ENCODE data around the gene PLS3. TPM values are rescaled to one million over a fixed set of nuclear protein-coding genes. Genes with fewer than 3 reads are reported as not detected.

The PLS3 gene
- total RNA-seq, 4 donors from 2014 or later: 74.7 to 145 (median 136) TPM

DNA sequence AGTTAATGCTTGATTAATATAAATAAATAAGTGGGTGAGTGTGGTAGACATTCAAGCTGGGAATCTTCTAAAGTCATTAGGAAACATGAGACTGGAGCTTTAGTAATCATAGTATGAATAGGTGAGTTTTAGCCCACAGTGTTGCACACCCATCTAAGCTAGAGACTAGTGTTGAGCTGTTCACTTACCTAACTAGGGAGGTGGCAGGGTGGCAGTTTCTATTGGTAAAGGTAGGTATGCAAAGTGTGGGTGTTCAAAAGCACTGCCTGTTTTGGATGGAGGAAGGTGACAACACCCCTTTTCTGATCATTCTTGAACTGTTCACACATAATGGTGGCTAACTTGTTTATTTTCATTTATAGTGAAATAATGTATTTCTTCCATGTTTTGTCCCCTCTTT is 41.3 kb downstream of the PLS3 start:
- Histone ChIP-seq H3K4me3 (no peak overlapping the region), H3K27ac (peak overlapping the region; percentile 67), H3K27me3 (no peaks in the 10 kb centered on the region), H3K4me1 (peaks cover 16% of the 10 kb centered on the region), H3K36me3 (no peaks in the 10 kb centered on the region), H3K9me3 (no peaks in the 10 kb centered on the region)
- TF ChIP-seq EP300 (IDR thresholded peaks at IDR 0.05) (no peak), POLR2AphosphoS5 (IDR thresholded peaks at IDR 0.05) (no peak), POLR2A (IDR thresholded peaks at IDR 0.05) (no peak)
- TF ChIP-seq, protein P1, sequence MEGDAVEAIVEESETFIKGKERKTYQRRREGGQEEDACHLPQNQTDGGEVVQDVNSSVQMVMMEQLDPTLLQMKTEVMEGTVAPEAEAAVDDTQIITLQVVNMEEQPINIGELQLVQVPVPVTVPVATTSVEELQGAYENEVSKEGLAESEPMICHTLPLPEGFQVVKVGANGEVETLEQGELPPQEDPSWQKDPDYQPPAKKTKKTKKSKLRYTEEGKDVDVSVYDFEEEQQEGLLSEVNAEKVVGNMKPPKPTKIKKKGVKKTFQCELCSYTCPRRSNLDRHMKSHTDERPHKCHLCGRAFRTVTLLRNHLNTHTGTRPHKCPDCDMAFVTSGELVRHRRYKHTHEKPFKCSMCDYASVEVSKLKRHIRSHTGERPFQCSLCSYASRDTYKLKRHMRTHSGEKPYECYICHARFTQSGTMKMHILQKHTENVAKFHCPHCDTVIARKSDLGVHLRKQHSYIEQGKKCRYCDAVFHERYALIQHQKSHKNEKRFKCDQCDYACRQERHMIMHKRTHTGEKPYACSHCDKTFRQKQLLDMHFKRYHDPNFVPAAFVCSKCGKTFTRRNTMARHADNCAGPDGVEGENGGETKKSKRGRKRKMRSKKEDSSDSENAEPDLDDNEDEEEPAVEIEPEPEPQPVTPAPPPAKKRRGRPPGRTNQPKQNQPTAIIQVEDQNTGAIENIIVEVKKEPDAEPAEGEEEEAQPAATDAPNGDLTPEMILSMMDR (IDR thresholded peaks at IDR 0.05): no peak
- DNase-seq (ENCODE audit: low spot score in 2 of 2): no peak

DNA sequence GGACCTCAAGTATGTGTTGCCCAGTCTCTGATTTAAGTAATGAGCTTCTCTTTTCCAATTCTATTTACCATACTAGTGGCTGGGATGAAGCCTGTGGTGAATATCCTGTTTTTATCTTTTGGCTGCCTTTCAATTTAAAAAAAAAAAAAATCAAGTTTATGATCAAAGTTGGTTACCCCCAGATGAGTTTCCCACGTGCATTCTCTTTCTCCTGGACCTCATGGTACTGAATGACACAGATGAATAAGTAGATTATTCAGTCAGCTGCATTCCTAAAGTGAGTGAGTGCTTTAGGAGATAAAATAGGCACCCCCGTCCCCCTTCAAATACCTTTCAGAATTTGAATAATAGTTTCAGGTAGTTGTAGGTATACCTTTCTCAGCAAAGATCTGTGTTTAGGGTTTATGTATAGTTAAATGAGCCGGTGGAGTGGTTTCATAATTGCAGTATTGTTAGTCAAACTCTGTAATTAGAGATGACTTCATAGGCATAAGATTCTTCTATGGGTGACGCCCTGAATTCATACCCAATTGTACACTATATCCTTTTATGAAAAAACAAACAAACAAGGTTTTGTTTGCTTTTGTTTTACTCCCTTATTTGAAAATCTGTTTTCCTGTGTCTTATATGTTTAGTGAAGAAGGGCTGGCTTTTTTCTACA is 41.9 kb downstream of the PLS3 start:
- DNase-seq (ENCODE audit: low spot score in 2 of 2): no peak
- Histone ChIP-seq H3K4me1 (peaks cover 16% of the 10 kb centered on the region), H3K27me3 (no peaks in the 10 kb centered on the region), H3K9me3 (no peaks in the 10 kb centered on the region), H3K27ac (peak overlapping the region; percentile 67), H3K4me3 (no peak overlapping the region), H3K36me3 (no peaks in the 10 kb centered on the region)
- WGBS: 29% methylated on average over 4 of the region's 4 CpGs
- no peak for TF ChIP-seq POLR2A (IDR thresholded peaks at IDR 0.05)
- TF ChIP-seq EP300 (IDR thresholded peaks at IDR 0.05): no peak
- TF ChIP-seq POLR2AphosphoS5 (IDR thresholded peaks at IDR 0.05): no peak
- TF ChIP-seq, protein P1 (IDR thresholded peaks at IDR 0.05): no peak

DNA sequence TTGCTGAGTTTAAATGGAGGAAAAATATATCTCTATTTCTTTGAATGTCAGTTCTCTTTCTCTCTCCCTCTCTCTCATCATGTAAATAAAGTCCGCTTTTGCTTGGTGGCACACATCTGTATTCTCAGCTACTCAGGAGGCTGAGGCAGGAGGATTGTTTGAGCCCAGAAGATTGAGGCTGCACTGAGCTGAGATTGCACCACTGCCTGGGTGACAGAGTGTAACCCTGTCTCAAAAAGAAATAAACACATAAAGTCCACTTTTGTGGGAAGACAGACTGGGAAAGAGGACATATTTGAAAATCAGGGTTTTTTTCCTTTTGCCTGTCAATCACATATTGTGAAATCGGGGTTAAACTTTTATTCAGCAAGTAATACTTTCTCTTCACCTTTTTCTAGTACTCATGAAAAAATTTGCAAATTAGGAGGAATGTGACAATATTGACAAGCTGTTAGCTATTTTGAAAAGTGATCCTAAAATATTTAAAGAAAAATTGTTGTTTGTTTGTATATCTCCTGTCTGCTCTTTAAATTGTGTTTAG is 42.6 kb downstream of the PLS3 start:
- no peaks in the 10 kb centered on the region for H3K36me3 ChIP-seq
- H3K9me3 ChIP-seq: no peaks in the 10 kb centered on the region
- DNase-seq (ENCODE audit: low spot score in 2 of 2): no peak
- peaks cover 16% of the 10 kb centered on the region for H3K4me1 ChIP-seq
- H3K4me3 ChIP-seq: no peak overlapping the region
- H3K27me3 ChIP-seq: no peaks in the 10 kb centered on the region
- TF ChIP-seq EP300 (IDR thresholded peaks at IDR 0.05) (no peak), POLR2AphosphoS5 (IDR thresholded peaks at IDR 0.05) (no peak), POLR2A (IDR thresholded peaks at IDR 0.05) (no peak)
- TF ChIP-seq, protein P1 (IDR thresholded peaks at IDR 0.05): no peak
- peak overlapping the region; percentile 67 for H3K27ac ChIP-seq
- 83% methylated on average over 2 of the region's 2 CpGs for WGBS

DNA sequence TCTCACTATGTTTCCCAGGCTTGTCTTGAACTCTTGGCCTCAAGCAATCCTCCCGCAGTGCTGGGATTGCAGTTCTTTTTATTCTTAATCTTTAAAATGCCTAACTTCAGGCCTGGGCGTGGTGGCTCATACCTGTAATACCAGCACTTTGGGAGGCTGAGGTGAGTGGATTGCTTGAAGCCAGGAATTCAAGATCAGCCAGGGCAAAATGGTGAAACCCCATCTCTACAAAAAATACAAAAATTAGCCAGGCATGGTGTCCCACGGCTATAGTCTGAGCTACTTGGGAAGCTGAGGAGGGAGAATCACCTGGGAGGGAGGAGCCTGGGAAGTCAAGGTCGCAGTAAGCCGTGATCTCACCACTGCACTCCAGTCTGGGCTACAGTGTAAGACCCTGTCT is 45.9 kb downstream of the PLS3 start:
- Histone ChIP-seq H3K9me3 (no peaks in the 10 kb centered on the region), H3K27me3 (no peaks in the 10 kb centered on the region), H3K4me3 (no peak overlapping the region), H3K27ac (no peak overlapping the region), H3K36me3 (no peaks in the 10 kb centered on the region), H3K4me1 (peaks cover 12% of the 10 kb centered on the region)
- 66% methylated on average over 5 of the region's 5 CpGs for WGBS
- DNase-seq (ENCODE audit: low spot score in 2 of 2): no peak
- TF ChIP-seq POLR2AphosphoS5 (IDR thresholded peaks at IDR 0.05) (no peak), EP300 (IDR thresholded peaks at IDR 0.05) (no peak)
- TF ChIP-seq, protein P1 (IDR thresholded peaks at IDR 0.05): no peak

DNA sequence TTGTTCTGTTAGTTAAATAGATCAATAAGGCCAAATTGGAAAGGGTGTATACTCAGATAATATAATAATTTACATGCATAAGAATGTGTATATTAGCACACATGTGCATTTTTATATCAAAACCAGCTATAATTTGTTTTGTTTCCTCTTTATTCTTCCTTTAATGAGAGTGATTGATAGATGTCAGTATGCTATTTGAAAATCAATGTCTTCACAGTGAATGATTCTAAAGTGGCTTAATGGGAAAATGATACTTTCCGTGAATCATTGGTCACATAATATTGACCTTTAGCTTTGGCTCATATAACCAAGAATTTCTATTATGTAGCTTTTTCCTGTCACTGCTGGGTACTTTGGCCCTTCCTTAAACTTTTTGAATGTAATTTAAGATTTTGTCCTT is 48.6 kb downstream of the PLS3 start:
- Histone ChIP-seq H3K9me3 (no peaks in the 10 kb centered on the region), H3K4me1 (no peaks in the 10 kb centered on the region), H3K36me3 (no peaks in the 10 kb centered on the region), H3K27ac (no peak overlapping the region), H3K4me3 (no peak overlapping the region), H3K27me3 (no peaks in the 10 kb centered on the region)
- WGBS: 75% methylated on average over 1 of the region's 1 CpG
- no peak for DNase-seq (ENCODE audit: low spot score in 2 of 2)
- TF ChIP-seq, protein P1 (IDR thresholded peaks at IDR 0.05): no peak
- TF ChIP-seq POLR2AphosphoS5 (IDR thresholded peaks at IDR 0.05): no peak
- no peak for TF ChIP-seq POLR2A (IDR thresholded peaks at IDR 0.05)
- TF ChIP-seq EP300 (IDR thresholded peaks at IDR 0.05): no peak

Data from suprapubic skin (tissue), 4 donors.